ENCODE data around the gene SMDT1. TPM values are rescaled to one million over a fixed set of nuclear protein-coding genes. Genes with fewer than 3 reads are reported as not detected.
A peak's percentile ranks its signal among the peaks of the same experiment; 100 is the strongest.
"Not testable (repeated sequence)": the region's sequence is repeated elsewhere in the genome, so short reads cannot be mapped to it uniquely, and the experiment has no call there.

The SMDT1 gene
- total and polyA plus RNA-seq, 2 experiments from 2014 or later, result 10.3 to 237 TPM

- no peaks in the 10 kb centered on the region for H3K27me3 ChIP-seq
- no peak for DNase-seq (ENCODE audit: low read depth in 1 of 2, low spot score in 1 of 2)
- H3K36me3 ChIP-seq, result no peaks in the 10 kb centered on the region
- peaks cover 10% of the 10 kb centered on the region for H3K4me1 ChIP-seq (ENCODE audit: low read depth)
- H3K4me3 ChIP-seq, result no peak overlapping the region
- peak overlapping the region; percentile 11 for H3K27ac ChIP-seq
- no peaks in the 10 kb centered on the region for H3K9me3 ChIP-seq (ENCODE audit: low read depth)
- no peak for TF ChIP-seq CTCF (IDR thresholded peaks at IDR 0.05; ENCODE audit: low read depth, low read length)
Observed at GRCh38 chr22:42111798-42112197, 32.3 kb downstream of the SMDT1 start.

GRCh38 chr22:42112793-42113192, 33.3 kb downstream of the SMDT1 start:
- DNase-seq (ENCODE audit: low read depth in 1 of 2, low spot score in 1 of 2), result peak; percentile 19 to 59
- not testable (repeated sequence) for H3K9me3 ChIP-seq (ENCODE audit: low read depth); H3K27me3 ChIP-seq; H3K27ac ChIP-seq; H3K4me3 ChIP-seq; H3K36me3 ChIP-seq
- peaks cover 10% of the 10 kb centered on the region for H3K4me1 ChIP-seq (ENCODE audit: low read depth)

GRCh38 chr22:42114721-42115120, 35.2 kb downstream of the SMDT1 start:
- H3K36me3 ChIP-seq, result no peaks in the 10 kb centered on the region
- DNase-seq (ENCODE audit: low read depth in 1 of 2, low spot score in 1 of 2), result peak in 1 of 2 donors; percentile 30
- H3K27me3 ChIP-seq, result no peaks in the 10 kb centered on the region
- H3K9me3 ChIP-seq (ENCODE audit: low read depth), result no peaks in the 10 kb centered on the region
- H3K27ac ChIP-seq, result no peak overlapping the region
- H3K4me1 ChIP-seq (ENCODE audit: low read depth), result peaks cover 10% of the 10 kb centered on the region
- H3K4me3 ChIP-seq, result no peak overlapping the region
- peak; percentile 32 for TF ChIP-seq CTCF (IDR thresholded peaks at IDR 0.05; ENCODE audit: low read depth, low read length)

GRCh38 chr22:42115420-42115830, 35.9 kb downstream of the SMDT1 start:
- not testable (repeated sequence) for H3K9me3 ChIP-seq (ENCODE audit: low read depth); H3K36me3 ChIP-seq; DNase-seq (ENCODE audit: low read depth in 1 of 2, low spot score in 1 of 2); H3K27ac ChIP-seq; H3K27me3 ChIP-seq; H3K4me3 ChIP-seq
- peaks cover 10% of the 10 kb centered on the region for H3K4me1 ChIP-seq (ENCODE audit: low read depth)

GRCh38 chr22:42116848-42117424, 37.4 kb downstream of the SMDT1 start:
- Histone ChIP-seq H3K4me3 (no peak overlapping the region), H3K4me1 (ENCODE audit: low read depth) (peaks cover 9% of the 10 kb centered on the region), H3K27ac (no peak overlapping the region), H3K36me3 (no peaks in the 10 kb centered on the region), H3K9me3 (ENCODE audit: low read depth) (no peaks in the 10 kb centered on the region), H3K27me3 (no peaks in the 10 kb centered on the region)
- peak in 1 of 2 donors; percentile 33 for DNase-seq (ENCODE audit: low read depth in 1 of 2, low spot score in 1 of 2)
- TF ChIP-seq CTCF (IDR thresholded peaks at IDR 0.05; ENCODE audit: low read depth, low read length), result no peak

GRCh38 chr22:42120231-42121021, 40.9 kb downstream of the SMDT1 start:
- not testable (repeated sequence) for H3K4me1 ChIP-seq (ENCODE audit: low read depth); H3K27me3 ChIP-seq; H3K36me3 ChIP-seq; H3K27ac ChIP-seq; H3K4me3 ChIP-seq; DNase-seq (ENCODE audit: low read depth in 1 of 2, low spot score in 1 of 2); H3K9me3 ChIP-seq (ENCODE audit: low read depth)

GRCh38 chr22:42123529-42123928, 44.0 kb downstream of the SMDT1 start:
- not testable (repeated sequence) for H3K27ac ChIP-seq; H3K36me3 ChIP-seq; H3K4me1 ChIP-seq (ENCODE audit: low read depth); DNase-seq (ENCODE audit: low read depth in 1 of 2, low spot score in 1 of 2); H3K9me3 ChIP-seq (ENCODE audit: low read depth); H3K4me3 ChIP-seq; H3K27me3 ChIP-seq

Data from cardiac muscle cell (in vitro differentiated cells and primary cell).